Mammary epithelial cell (primary cell): ENCODE results near the gene FAT1.

Experiments
- EZH2 ChIP-seq: IDR thresholded peaks from 2 replicates; pipeline ENCODE4 v1.6.1; 2012; ENCODE audit warnings: low read length, inconsistent platforms, borderline replicate concordance
- TF ChIP-seq, protein P1 (sequence below), 2 donors: IDR thresholded peaks in 1 of 2; conservative IDR thresholded peaks in 1 of 2; 2 replicates each; pipeline ENCODE4 v1.5.1; 2011 to 2012; ENCODE audit warnings: inconsistent platforms in 2 of 2, low read length in 2 of 2, mild to moderate bottlenecking in 2 of 2, control low read depth in 1 of 2, low read depth in 1 of 2; ENCODE audit not compliant: insufficient read depth in 1 of 2; ENCODE audit errors: extremely low read depth in 1 of 2

DNA sequence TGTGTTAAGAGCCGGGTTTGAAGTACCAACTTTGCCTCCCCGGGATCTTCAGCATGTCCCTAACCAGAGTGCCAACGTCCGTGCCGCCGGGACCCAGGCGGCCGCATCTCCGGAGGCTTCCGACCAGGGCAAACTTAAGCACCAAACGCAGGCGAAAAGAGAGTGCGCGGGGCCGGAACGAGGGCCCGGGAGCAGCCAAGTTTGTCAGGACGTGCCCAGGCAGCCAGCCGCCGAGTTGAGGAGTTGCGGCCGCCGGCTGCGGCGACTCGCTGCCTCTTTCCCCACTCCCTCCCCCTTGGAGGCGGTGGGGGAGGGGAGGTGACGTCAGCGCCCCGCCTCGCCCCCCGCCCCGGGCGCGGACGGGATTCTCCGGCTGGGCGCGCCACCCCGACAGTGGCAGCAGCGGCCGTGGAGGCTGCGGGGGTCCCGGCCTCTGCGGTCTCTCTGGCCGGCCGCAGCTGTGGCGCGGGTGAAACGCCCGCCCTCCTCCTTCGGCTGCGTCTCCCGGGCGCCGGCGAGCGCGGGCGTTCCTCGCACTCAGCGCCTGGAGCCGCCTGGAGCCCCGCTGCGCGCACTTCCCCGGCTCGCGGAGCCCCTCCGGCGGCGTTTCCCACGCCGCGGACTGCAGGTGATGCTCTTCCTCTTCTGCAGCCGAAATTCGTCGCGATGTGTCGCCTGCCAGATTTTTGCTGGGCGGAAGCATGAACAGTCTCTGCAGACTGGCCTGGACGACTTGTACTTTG is 2.9 kb upstream of the FAT1 start:
- TF ChIP-seq, protein P1, sequence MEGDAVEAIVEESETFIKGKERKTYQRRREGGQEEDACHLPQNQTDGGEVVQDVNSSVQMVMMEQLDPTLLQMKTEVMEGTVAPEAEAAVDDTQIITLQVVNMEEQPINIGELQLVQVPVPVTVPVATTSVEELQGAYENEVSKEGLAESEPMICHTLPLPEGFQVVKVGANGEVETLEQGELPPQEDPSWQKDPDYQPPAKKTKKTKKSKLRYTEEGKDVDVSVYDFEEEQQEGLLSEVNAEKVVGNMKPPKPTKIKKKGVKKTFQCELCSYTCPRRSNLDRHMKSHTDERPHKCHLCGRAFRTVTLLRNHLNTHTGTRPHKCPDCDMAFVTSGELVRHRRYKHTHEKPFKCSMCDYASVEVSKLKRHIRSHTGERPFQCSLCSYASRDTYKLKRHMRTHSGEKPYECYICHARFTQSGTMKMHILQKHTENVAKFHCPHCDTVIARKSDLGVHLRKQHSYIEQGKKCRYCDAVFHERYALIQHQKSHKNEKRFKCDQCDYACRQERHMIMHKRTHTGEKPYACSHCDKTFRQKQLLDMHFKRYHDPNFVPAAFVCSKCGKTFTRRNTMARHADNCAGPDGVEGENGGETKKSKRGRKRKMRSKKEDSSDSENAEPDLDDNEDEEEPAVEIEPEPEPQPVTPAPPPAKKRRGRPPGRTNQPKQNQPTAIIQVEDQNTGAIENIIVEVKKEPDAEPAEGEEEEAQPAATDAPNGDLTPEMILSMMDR (conservative IDR thresholded peaks at IDR 0.05 in 1 of 2, IDR thresholded peaks at IDR 0.05 in 1 of 2; ENCODE audit: extremely low read depth in 1 of 2, insufficient read depth in 1 of 2, low read depth in 1 of 2, low read length in 2 of 2) = peak in 1 of 2 donors; percentile 26
- TF ChIP-seq EZH2 = no peak
